Measurements from ENCODE around the gene THG1L.

THG1L gene

GRCh38 chr5:157772127-157772526 lies 40.9 kb downstream of the THG1L start:
- Histone ChIP-seq H3K27me3 (ENCODE audit: insufficient read depth, low read length, poor library complexity, severe bottlenecking) (no peaks in the 10 kb centered on the region), H3K4me2 (ENCODE audit: low read depth, low read length, poor library complexity, severe bottlenecking) (no peak overlapping the region), H3F3A (ENCODE audit: low read depth) (no peaks in the 10 kb centered on the region), H3K36me3 (ENCODE audit: insufficient read depth, low read length) (no peaks in the 10 kb centered on the region), H2AFZ (ENCODE audit: low read length) (no peak overlapping the region), H4K20me1 (ENCODE audit: insufficient read depth, low read length, poor library complexity, severe bottlenecking) (no peaks in the 10 kb centered on the region), H3K9ac (ENCODE audit: low read depth, low read length, poor library complexity, severe bottlenecking) (no peak overlapping the region), H3K4me1 (ENCODE audit: insufficient read depth, low read length, poor library complexity, severe bottlenecking) (no peaks in the 10 kb centered on the region), H3K9me3 (ENCODE audit: insufficient read depth, low read depth, low read length) (no peaks in the 10 kb centered on the region), H3K9me2 (replicated peaks; ENCODE audit: low read depth, low read length) (no peaks in the 10 kb centered on the region), H3K79me2 (ENCODE audit: insufficient read depth, low read length) (no peaks in the 10 kb centered on the region), H3K4me3 (ENCODE audit: low read length, poor library complexity, severe bottlenecking) (no peak overlapping the region)
- no peak for TF ChIP-seq EZH2phosphoT487 (IDR thresholded peaks at IDR 0.05; ENCODE audit: borderline replicate concordance)
- TF ChIP-seq CTCF (conservative IDR thresholded peaks at IDR 0.05; ENCODE audit: low read length): no peak

- no peak overlapping the region for H2AFZ ChIP-seq (ENCODE audit: low read length)
These were observed 47.0 kb downstream of the THG1L start for GRCh38 chr5:157778121-157778805.

GRCh38 chr5:157779221-157779620 lies 48.0 kb downstream of the THG1L start:
- no peak overlapping the region for H3K4me3 ChIP-seq (ENCODE audit: low read length, poor library complexity, severe bottlenecking)
- H3K79me2 ChIP-seq (ENCODE audit: insufficient read depth, low read length): no peaks in the 10 kb centered on the region
- no peaks in the 10 kb centered on the region for H3F3A ChIP-seq (ENCODE audit: low read depth)
- H3K36me3 ChIP-seq (ENCODE audit: insufficient read depth, low read length): no peaks in the 10 kb centered on the region; the same call in 1 of the 2 replicates
- H3K9ac ChIP-seq (ENCODE audit: low read depth, low read length, poor library complexity, severe bottlenecking): no peak overlapping the region
- no peaks in the 10 kb centered on the region for H4K20me1 ChIP-seq (ENCODE audit: insufficient read depth, low read length, poor library complexity, severe bottlenecking)
- no peak for TF ChIP-seq CTCF (conservative IDR thresholded peaks at IDR 0.05; ENCODE audit: low read length)
- TF ChIP-seq EZH2phosphoT487 (IDR thresholded peaks at IDR 0.05; ENCODE audit: borderline replicate concordance): no peak
- H3K4me1 ChIP-seq (ENCODE audit: insufficient read depth, low read length, poor library complexity, severe bottlenecking): peaks cover 2% of the 10 kb centered on the region
- H3K9me3 ChIP-seq (ENCODE audit: insufficient read depth, low read depth, low read length): no peaks in the 10 kb centered on the region
- H2AFZ ChIP-seq (ENCODE audit: low read length): no peak overlapping the region
- no peak overlapping the region for H3K4me2 ChIP-seq (ENCODE audit: low read depth, low read length, poor library complexity, severe bottlenecking)
- no peaks in the 10 kb centered on the region for H3K9me2 ChIP-seq (replicated peaks; ENCODE audit: low read depth, low read length)
- no peaks in the 10 kb centered on the region for H3K27me3 ChIP-seq (ENCODE audit: insufficient read depth, low read length, poor library complexity, severe bottlenecking)

More at GRCh38 chr5:157778121-157778805, 47.0 kb downstream of the THG1L start:
- no peaks in the 10 kb centered on the region for H3K27me3 ChIP-seq (ENCODE audit: insufficient read depth, low read length, poor library complexity, severe bottlenecking)
- H3K4me3 ChIP-seq (ENCODE audit: low read length, poor library complexity, severe bottlenecking): no peak overlapping the region
- TF ChIP-seq EZH2phosphoT487 (IDR thresholded peaks at IDR 0.05; ENCODE audit: borderline replicate concordance) (no peak), CTCF (conservative IDR thresholded peaks at IDR 0.05; ENCODE audit: low read length) (no peak)
- no peaks in the 10 kb centered on the region for H3F3A ChIP-seq (ENCODE audit: low read depth)
- no peaks in the 10 kb centered on the region for H4K20me1 ChIP-seq (ENCODE audit: insufficient read depth, low read length, poor library complexity, severe bottlenecking)
- H3K79me2 ChIP-seq (ENCODE audit: insufficient read depth, low read length): no peaks in the 10 kb centered on the region
- no peaks in the 10 kb centered on the region for H3K36me3 ChIP-seq (ENCODE audit: insufficient read depth, low read length)
- H3K9me3 ChIP-seq (ENCODE audit: insufficient read depth, low read depth, low read length): no peaks in the 10 kb centered on the region
- H3K4me2 ChIP-seq (ENCODE audit: low read depth, low read length, poor library complexity, severe bottlenecking): no peak overlapping the region
- H3K9ac ChIP-seq (ENCODE audit: low read depth, low read length, poor library complexity, severe bottlenecking): no peak overlapping the region
- H3K4me1 ChIP-seq (ENCODE audit: insufficient read depth, low read length, poor library complexity, severe bottlenecking): no peaks in the 10 kb centered on the region
- no peaks in the 10 kb centered on the region for H3K9me2 ChIP-seq (replicated peaks; ENCODE audit: low read depth, low read length)
